GM11168 (cell line): ENCODE results near the gene RHD.
"Not testable (repeated sequence)": the region's sequence is repeated elsewhere in the genome, so short reads cannot be mapped to it uniquely, and the experiment has no call there.

Source experiments
- in situ Hi-C: fragments of 300-500 bp; cut with MboI; formaldehyde crosslinking; loops from one replicate; pipeline ENCODE4 v1.12.0; 2022; ENCODE audit warnings: low sequenced_read_pairs; ENCODE audit not compliant: unreplicated experiment

Gene RHD

GRCh38 chr1:25338986-25339385 lies 66.7 kb downstream of the RHD start:
- in situ Hi-C loops = no loop called here

DNA sequence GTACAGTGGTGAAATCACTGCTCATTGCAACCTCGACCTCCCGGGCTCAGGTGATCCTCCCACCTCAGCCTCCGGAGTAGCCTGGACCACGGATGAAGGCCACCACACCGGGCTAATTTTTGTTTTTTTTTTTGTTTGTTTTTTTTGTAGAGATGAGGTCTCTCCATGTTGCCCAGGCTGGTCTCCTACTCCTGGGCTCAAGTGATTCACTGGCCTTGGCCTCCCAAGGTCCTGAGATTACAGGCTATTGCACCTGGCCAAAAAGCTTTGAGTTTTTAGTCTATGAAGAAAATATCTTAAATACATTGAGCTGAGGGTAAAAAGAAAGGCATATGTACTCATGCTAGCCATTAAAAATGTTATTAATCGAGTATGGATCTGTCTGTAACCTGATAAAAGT lies 69.4 kb downstream of the RHD start:
- in situ Hi-C loops = no loop called here

DNA sequence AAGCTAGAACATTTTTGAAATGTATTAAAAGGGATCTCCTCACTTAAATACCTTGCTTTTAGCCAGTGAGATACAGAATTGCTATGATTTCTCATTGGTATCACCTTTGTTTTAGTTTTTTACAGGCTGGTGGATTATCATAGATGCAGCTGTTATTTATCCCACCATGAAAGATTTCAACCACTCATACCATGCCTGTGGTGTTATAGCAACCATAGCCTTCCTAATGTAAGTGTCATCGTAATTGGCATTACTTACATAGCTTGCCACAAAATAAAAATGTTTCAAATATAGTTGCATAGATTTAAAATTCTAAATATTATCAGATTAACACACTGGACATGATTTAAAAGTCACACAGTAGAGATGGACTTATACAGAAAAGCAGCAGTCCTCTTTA lies 70.5 kb downstream of the RHD start:
- in situ Hi-C loops = no loop called here

DNA sequence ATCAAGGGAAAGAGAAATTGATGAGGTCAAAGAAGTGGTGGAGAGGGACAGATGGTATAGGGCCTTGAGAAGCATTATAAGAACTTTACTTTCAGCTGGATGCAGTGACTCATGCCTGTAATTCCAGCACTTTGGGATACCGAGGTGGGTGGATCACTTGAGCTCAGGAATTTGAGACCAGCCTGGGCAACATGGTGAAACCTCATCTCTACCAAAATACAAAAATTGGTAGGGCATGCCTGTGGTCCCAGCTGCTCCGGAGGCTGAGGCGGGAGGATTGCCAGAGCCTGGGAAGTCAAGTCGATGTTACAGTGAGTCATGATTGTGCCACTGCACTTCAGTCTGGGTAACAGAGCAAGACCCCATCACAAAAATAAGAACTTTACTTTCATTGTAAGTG lies 71.6 kb downstream of the RHD start:
- in situ Hi-C loops = no loop called here

GRCh38 chr1:25347556-25347955 lies 75.2 kb downstream of the RHD start:
- in situ Hi-C loops = loop anchor here (5.0 kb wide), 1 partner anchor 95 kb away; no protein-coding TSS in a partner anchor

GRCh38 chr1:25349606-25350005 lies 77.3 kb downstream of the RHD start:
- in situ Hi-C loops = loop anchor here (5.0 kb wide), 1 partner anchor 97 kb away; no protein-coding TSS in a partner anchor

GRCh38 chr1:25355841-25356395 lies 83.6 kb downstream of the RHD start:
- in situ Hi-C loops = no loop called here

GRCh38 chr1:25356441-25356840 lies 84.1 kb downstream of the RHD start:
- in situ Hi-C loops = no loop called here

- in situ Hi-C loops = no loop called here
These were observed 84.5 kb downstream of the RHD start for GRCh38 chr1:25356848-25357247.

- in situ Hi-C loops = no loop called here
These were observed 88.6 kb downstream of the RHD start for GRCh38 chr1:25360596-25361581.

GRCh38 chr1:25361901-25362300 lies 89.6 kb downstream of the RHD start:
- in situ Hi-C loops = no loop called here

DNA sequence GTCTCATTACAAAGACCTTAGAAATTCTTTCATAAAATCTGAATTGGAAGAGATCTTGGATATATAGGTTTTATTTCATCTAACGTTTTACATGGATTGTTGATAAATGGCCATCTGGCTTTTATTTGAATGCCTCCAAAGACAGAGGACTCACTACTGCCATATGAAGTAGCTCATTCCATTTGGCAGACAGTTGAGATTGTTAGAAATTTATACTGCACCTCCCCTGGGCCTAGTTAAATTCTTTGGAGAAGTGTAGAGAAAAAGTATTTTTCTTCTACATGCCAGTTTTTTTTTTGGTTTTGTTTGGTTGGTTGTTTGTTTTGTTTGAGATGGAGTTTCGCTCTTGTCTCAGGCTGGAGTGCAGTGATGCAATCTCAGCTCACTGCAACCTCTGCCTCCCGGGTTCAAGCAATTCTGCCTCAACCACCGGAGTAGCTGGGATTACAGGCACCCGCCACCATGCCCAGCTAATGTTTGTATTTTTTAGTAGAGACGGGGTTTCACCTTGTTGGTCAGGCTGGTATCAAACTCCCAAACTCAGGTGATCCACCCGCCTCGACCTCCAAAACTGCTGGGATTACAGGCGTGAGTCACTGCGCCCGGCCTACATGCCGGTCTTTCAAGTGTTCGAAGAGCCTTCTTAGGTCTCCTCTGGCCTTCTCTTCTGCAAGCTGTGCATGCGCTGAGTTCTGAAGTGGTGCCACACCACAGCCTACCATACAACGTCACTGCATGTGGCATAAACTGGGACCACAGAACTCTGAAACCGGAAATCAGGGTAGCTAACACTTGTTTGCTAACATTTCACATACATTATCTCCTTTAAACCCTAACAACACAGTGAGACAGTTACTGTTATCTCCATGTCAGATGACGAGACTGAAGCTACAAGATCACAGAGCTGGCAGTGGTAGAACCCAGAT lies 90.6 kb downstream of the RHD start:
- in situ Hi-C loops = not testable (repeated sequence)

- in situ Hi-C loops = no loop called here
These were observed 96.9 kb downstream of the RHD start for GRCh38 chr1:25369241-25369640.

GRCh38 chr1:25369691-25370271 lies 97.5 kb downstream of the RHD start:
- in situ Hi-C loops = not testable (repeated sequence)

DNA sequence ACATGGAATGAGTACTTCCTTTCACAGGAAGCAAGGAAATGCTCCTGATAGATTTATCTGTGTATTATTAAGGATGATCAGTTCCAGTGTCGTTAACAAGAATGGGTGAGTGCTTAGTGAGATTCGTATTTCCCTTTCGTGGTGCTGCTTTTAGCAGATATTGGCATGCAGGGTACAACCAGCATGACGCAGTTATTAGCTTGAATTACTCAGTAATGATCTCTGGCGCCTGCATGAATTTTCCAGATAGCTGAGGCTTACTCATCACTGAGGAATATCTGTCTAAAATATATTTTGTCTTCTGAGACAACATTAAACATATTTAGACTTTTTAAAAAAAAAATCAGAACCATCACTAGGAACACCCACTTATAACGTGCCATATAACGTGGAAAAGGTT lies 99.4 kb downstream of the RHD start:
- in situ Hi-C loops = not testable (repeated sequence)

- in situ Hi-C loops = not testable (repeated sequence)
These were observed 106.1 kb downstream of the RHD start for GRCh38 chr1:25378367-25378766.
